Pancreas (tissue), 10 donors: ENCODE measurements around the gene UCKL1. TPM values are rescaled to one million over a fixed set of nuclear protein-coding genes. Genes with fewer than 3 reads are reported as not detected.
"Not testable (repeated sequence)": the region's sequence is repeated elsewhere in the genome, so short reads cannot be mapped to it uniquely, and the experiment has no call there.

Source experiments
- ATAC-seq, 4 donors: fragments of 200-7000 bp; cut with Tn5 transposase; one replicate each; pipeline versions ENCODE4 v1.8.0 to v1.9.1; 2020; ENCODE audit warnings: mild to moderate bottlenecking in 4 of 4, moderate library complexity in 4 of 4
- DNase-seq, 6 donors: peaks; one replicate each; pipeline ENCODE4 v3.0.0-alpha.2; 2020
- FAIRE-seq: peaks from 2 replicates; lab custom pipeline; 2012; peaks lifted over from hg19 to GRCh38; lab: Jason Lieb, UNC
- H3K27ac ChIP-seq, 4 donors: fragments of 200-600 bp; sonication (generic); 1 replicate in 3 of 4; 2 replicates in 1 of 4; pipeline versions ENCODE4 v1.5.0 to v1.8.0; 2020
- H3K27me3 ChIP-seq, 4 donors: fragments of 200-600 bp; one replicate each; pipeline ENCODE4 v1.8.0; 2021
- H3K36me3 ChIP-seq, 3 donors: fragments of 200-600 bp; sonication (generic) in 1 of 3; one replicate each; pipeline versions ENCODE4 v1.5.0 to v1.8.0; 2020 to 2021
- H3K4me1 ChIP-seq, 3 donors: fragments of 200-600 bp; one replicate each; pipeline ENCODE4 v1.8.0; 2021
- H3K4me3 ChIP-seq, 4 donors: fragments of 200-600 bp; sonication (generic) in 2 of 4; one replicate each; pipeline versions ENCODE4 v1.5.0 to v1.8.0; 2020 to 2021
- H3K9me3 ChIP-seq, 4 donors: fragments of 200-600 bp; one replicate each; pipeline ENCODE4 v1.8.0; 2021
- WGBS, 2 donors: extraction: QIAGEN DNeasy Blood & Tissue Kit; methylation state at CpG; one replicate each; pipeline ENCODE4 v1.1.7; 2013; 5-methylcytosine and 5-hydroxymethylcytosine counted together
- intact Hi-C, 3 donors: fragments of 100-400 bp; cut with DNase I; formaldehyde crosslinking; loops; one replicate each; pipeline versions ENCODE4 v1.11.1 to v1.14.2; 2022
- polyA plus RNA-seq, 2 donors: library from polyadenylated mRNA; stranded (reverse); fragments of 200-250 nt; gene quantifications; one replicate each; pipeline ENCODE4 v1.2.3, GENCODE V29; 2013
- total RNA-seq, 6 donors: library from RNA; stranded (reverse); fragmentation: NEBNext Ultra II Directional in 4 of 6; extraction: Animal tissue kit (Norgen Biotek cat#: 25700) in 4 of 6; gene quantifications; one replicate each; pipeline versions ENCODE4 v1.2.1 to v1.2.4, GENCODE V29; 2021 to 2023
- TF ChIP-seq, protein P1 (sequence below), 4 donors: fragments of 200-600 bp; sonication (generic) in 3 of 4; IDR thresholded peaks; one replicate each; pipeline versions ENCODE4 v1.5.0 to v1.8.0; 2021; ENCODE audit warnings: antibody characterized with exemption in 4 of 4
- donor health status: healthy with polysubstance abuse.
- donor health status: DM: no; HTN: no; CAD: no; lungs with moderate emphysema.
- donor health status: DM: no; HTN: no; CAD: no.
- donor health status: control.
- donor health status: control.
- donor health status: Bipolar disorder and iron deficiency.
- donor health status: DM: yes; HTN: yes; CAD: no.
- donor health status: DM: no; HTN: no; CAD: no.
- donor health status: DM: no; HTN: no; CAD: no.
- donor health status: DM: yes; HTN: yes; CAD: no.

UCKL1 gene
- total and polyA plus RNA-seq, 8 donors, result 13.9 to 84.7 (median 18.1) TPM

DNA sequence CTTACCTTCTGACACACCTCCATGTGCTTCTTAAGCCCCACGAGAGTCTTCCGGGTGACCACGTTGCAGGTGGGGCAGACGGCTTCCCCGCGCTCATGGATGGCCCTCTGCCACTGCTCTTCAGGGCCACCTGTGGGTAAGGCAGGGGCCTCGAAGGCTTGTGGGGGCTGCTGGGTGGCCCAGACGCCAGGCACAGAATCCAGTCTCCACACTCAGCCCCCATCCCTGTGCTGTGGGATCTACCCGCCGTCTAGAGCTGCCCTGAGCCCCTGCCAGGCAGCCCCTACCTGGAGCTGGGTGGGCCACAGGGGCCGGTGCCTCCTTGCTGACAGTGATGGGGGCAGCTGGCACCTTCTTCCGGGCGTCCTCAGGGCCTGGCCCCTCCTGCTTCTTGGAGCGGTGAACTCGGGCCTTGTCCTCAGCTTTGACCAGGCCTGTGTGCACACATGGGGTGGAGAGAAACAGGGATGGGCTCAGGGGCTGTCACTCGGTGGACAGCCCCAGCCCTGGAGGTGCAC is 7.6 kb upstream of the UCKL1 start:
- Histone ChIP-seq H3K4me3 (no peak overlapping the region), H3K9me3 (no peaks in the 10 kb centered on the region), H3K27me3 (no peaks in the 10 kb centered on the region), H3K4me1 (peaks cover 0 to 3% (median 0%) of the 10 kb centered on the region in 3 donors), H3K27ac (no peak overlapping the region), H3K36me3 (peaks cover 0 to 36% (median 11%) of the 10 kb centered on the region in 3 donors)
- peak in 1 of 6 donors; percentile 30 for DNase-seq
- 94 to 97% methylated on average over 15 to 16 of the region's 16 CpGs for WGBS, 2 donors
- intact Hi-C loops, result loop anchor here in 1 of 3 donors (10.0 kb wide), 1 partner anchor 419 kb away; the partner anchor contains the start of gene SRMS
- TF ChIP-seq, protein P1, sequence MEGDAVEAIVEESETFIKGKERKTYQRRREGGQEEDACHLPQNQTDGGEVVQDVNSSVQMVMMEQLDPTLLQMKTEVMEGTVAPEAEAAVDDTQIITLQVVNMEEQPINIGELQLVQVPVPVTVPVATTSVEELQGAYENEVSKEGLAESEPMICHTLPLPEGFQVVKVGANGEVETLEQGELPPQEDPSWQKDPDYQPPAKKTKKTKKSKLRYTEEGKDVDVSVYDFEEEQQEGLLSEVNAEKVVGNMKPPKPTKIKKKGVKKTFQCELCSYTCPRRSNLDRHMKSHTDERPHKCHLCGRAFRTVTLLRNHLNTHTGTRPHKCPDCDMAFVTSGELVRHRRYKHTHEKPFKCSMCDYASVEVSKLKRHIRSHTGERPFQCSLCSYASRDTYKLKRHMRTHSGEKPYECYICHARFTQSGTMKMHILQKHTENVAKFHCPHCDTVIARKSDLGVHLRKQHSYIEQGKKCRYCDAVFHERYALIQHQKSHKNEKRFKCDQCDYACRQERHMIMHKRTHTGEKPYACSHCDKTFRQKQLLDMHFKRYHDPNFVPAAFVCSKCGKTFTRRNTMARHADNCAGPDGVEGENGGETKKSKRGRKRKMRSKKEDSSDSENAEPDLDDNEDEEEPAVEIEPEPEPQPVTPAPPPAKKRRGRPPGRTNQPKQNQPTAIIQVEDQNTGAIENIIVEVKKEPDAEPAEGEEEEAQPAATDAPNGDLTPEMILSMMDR (IDR thresholded peaks at IDR 0.05), result no peak
- FAIRE-seq, result no peak
- ATAC-seq, result no peak

DNA sequence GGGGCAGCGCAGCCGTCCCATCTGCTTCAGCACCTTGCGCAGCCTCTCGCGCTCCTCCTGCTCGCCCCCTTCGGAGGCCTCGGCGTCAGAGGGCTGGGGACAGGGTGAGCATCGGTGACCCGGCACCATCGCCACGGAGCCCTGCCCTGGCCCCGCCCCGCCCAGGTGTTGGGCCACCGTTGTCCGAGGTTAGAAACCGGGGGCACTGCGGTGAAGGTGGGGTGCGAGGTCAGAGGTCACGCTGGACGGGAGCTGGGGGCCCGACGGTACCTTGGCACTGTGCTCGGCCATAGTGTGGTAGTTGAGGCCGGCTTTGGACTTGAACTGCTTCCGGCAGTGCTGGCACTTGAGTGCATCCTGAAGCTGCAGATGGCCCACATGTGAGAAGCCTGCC is 7.1 kb upstream of the UCKL1 start:
- DNase-seq (peak in 2 of 6 donors; percentile 36 to 77), FAIRE-seq (no peak), ATAC-seq (no peak)
- WGBS, 2 donors, result 92 to 95% methylated on average over 27 of the region's 27 CpGs
- intact Hi-C loops, result loop anchor here in 1 of 3 donors (10.0 kb wide), 1 partner anchor 419 kb away; the partner anchor contains the start of gene SRMS
- no peaks in the 10 kb centered on the region for H3K27me3 ChIP-seq
- no peaks in the 10 kb centered on the region for H3K4me1 ChIP-seq
- no peak overlapping the region for H3K27ac ChIP-seq
- H3K36me3 ChIP-seq, result peaks cover 0 to 36% (median 11%) of the 10 kb centered on the region in 3 donors
- no peak overlapping the region for H3K4me3 ChIP-seq
- TF ChIP-seq, protein P1 (IDR thresholded peaks at IDR 0.05), result no peak
- no peaks in the 10 kb centered on the region for H3K9me3 ChIP-seq

DNA sequence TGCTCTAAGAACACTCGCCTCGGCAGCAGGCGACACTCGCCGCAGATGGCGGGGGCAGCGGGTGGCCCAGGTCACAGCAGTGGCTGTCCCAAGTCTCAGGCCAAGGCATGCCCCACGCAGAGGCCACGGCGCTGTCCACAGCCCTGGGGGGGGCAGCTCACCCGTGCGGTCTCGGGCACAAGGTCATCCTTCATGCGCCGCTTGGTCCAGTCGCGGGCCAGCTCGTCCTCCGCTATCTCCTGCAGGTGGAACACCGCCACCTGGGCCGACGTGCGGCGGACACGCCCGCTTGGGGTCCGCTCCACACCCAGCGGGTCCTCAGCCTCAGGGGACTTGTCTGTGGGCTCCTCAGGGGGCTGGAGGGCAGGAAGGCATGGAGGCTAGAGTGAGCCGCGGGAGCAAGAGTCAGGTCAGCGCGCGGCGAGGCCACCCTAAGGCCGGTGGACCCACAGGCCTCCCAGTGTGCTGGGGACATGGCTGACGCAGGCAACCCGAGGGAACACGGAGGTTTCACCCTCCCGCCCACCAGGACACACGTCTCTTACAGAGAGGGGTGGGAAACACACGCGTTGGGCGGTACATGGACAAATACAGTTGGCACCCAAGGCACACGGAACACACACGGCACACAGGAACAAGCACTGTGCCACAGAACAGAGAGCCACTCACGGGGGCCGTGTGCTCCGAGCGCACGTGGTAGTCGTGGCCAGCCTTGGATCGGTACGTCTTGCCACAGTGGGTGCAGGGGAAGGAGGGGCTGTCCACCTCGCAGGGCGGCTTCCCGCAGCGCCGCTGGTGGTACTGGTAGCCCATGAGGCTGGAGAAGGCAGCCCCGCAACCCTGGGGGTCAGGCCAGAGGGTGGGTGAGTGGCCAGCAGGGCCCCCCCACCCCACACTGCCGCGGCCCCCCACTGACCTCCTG is 6.5 kb upstream of the UCKL1 start:
- TF ChIP-seq, protein P1 (IDR thresholded peaks at IDR 0.05), result no peak
- no peaks in the 10 kb centered on the region for H3K9me3 ChIP-seq
- H3K27me3 ChIP-seq, result no peaks in the 10 kb centered on the region
- intact Hi-C loops, result loop anchor here in 1 of 3 donors (10.0 kb wide), 1 partner anchor 418 kb away; the partner anchor contains the start of gene SRMS
- H3K4me1 ChIP-seq, result no peaks in the 10 kb centered on the region
- 96 to 97% methylated on average over 61 of the region's 61 CpGs for WGBS, 2 donors
- ATAC-seq (no peak), DNase-seq (peak in 2 of 6 donors; percentile 47 to 75), FAIRE-seq (no peak)
- peaks cover 0 to 36% (median 11%) of the 10 kb centered on the region in 3 donors for H3K36me3 ChIP-seq
- H3K27ac ChIP-seq, result no peak overlapping the region
- H3K4me3 ChIP-seq, result no peak overlapping the region

DNA sequence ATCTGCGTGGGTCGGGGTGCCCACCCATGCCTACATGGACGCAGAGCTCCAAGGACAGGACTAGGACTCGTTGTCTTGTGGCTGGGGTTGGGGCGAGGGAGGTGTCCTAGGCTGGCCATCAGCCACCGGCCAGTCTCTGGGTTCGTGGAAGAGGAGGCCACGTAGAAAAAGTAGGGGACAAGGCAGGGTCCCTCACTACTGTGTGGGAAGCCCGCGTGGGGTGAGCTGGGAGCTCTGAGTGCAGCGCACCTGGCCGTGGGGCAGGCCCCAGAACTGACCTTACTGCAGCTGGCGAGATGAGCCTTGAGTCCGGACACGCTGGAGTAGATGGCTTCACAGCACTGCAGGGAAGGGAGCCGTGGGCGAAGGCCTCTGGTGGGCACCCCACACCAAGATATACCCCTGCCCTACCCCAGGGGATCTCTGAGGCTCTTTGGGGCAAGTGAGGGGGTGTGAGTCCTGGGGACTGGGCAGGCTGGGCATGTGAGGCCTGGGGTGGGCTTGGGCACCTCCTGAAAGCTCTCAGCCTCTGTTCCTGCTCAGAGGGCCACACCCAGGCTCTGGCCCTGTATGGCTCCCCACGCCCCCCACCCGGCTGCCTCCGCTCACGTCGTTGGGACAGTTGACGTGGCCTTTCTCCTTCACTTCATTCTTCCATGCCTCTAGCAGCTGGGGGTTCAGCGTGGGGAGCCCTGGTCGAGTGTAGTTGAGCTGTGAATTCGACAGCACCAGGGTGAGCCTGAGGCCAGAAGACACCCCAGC is 5.6 kb upstream of the UCKL1 start:
- TF ChIP-seq, protein P1 (IDR thresholded peaks at IDR 0.05), result no peak

DNA sequence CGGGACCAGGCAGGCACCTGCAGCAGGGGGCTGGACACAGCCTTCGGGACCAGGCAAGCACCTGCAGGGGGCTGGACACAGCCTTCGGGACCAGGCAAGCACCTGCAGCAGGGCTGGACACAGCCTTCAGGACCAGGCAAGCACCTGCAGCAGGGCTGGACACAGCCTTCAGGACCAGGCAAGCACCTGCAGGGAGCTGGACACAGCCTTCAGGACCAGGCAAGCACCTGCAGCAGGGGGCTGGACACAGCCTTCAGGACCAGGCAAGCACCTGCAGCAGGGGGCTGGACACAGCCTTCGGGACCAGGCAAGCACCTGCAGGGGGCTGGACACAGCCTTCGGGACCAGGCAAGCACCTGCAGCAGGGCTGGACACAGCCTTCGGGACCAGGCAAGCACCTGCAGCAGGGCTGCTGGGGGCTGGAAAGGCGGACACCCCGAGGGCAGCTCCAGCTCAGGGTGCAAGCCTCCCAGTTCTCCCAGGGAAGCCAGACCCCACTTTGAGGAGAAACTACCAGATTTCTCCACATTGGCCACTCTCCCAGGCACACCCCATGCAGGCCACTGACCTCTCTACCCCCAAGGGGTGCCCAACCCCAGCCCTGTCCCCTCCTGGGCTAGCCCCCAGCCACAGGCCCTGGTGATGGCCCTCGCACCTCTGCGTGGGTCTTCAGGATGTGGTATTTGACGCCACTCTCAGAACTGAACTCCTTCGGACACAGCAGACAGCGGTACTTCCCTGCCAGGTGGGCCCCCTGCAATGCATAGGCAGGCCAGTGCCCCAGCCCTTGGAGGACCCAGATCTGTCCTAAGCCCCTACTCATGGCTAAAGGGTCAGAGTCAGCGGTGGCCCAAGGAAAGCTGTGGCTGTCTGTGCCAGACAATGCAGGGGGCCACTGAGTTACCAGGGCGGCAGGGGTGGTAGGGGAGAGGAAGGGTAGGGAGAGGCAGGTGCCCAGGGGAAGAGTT is 4.7 kb upstream of the UCKL1 start:
- H3K9me3 ChIP-seq, H3K27me3 ChIP-seq, H3K4me3 ChIP-seq, ATAC-seq, H3K4me1 ChIP-seq, FAIRE-seq, H3K27ac ChIP-seq: not testable (repeated sequence)
- 92 to 94% methylated on average over 15 of the region's 15 CpGs for WGBS, 2 donors
- intact Hi-C loops, result loop anchor here in 1 of 3 donors (10.0 kb wide), 1 partner anchor 416 kb away; the partner anchor contains the start of gene SRMS
- DNase-seq, result peak in 2 of 6 donors; percentile 32 to 63
- peaks cover 0 to 36% (median 11%) of the 10 kb centered on the region in 3 donors for H3K36me3 ChIP-seq

More for the DNA sequence above, 5.6 kb upstream of the UCKL1 start:
- peak in 2 of 6 donors; percentile 30 to 72 for DNase-seq
- H3K4me3 ChIP-seq, result no peak overlapping the region
- no peaks in the 10 kb centered on the region for H3K9me3 ChIP-seq
- 92 to 93% methylated on average over 26 of the region's 26 CpGs for WGBS, 2 donors
- H3K36me3 ChIP-seq, result peaks cover 0 to 36% (median 11%) of the 10 kb centered on the region in 3 donors
- intact Hi-C loops, result loop anchor here in 1 of 3 donors (10.0 kb wide), 1 partner anchor 417 kb away; the partner anchor contains the start of gene SRMS
- H3K4me1 ChIP-seq, result peaks cover 0 to 5% (median 0%) of the 10 kb centered on the region in 3 donors
- no peak for ATAC-seq
- FAIRE-seq, result no peak
- H3K27ac ChIP-seq, result no peak overlapping the region
- no peaks in the 10 kb centered on the region for H3K27me3 ChIP-seq
